Measurements from ENCODE around the gene ZNF716. TPM values are rescaled to one million over a fixed set of nuclear protein-coding genes. Genes with fewer than 3 reads are reported as not detected.

The ZNF716 gene
- total and polyA plus RNA-seq, 2 donors from 2014 or later = not detected

DNA sequence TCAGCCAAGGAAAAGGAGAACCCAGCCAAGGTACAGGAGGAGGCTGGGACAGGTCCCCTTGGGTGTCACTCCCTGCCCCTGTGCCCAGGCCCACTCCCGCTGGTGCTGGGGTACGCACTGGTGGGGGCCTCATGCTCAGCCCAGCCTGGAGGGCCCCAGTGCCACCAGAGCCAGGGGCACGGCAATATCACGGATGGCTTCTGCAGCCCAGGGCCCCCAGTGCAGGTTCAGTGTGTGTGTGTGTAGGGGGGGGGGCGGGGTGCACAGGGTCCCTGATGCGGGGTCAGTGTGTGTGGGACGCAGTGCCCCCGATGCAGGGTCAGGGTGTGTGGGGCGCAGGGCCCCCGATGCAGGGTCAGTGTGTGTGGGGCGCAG lies 23.4 kb upstream of the ZNF716 start:
- Histone ChIP-seq H3K4me3 (ENCODE audit: low read length in 3 of 3) (no peak overlapping the region), H3K27ac (ENCODE audit: low read depth in 2 of 2, low read length in 2 of 2) (no peak overlapping the region), H3K9ac (ENCODE audit: low read length in 3 of 3) (no peak overlapping the region), H3K9me3 (ENCODE audit: control insufficient read depth in 2 of 3, insufficient read depth in 1 of 3, low read length in 3 of 3) (no peaks in the 10 kb centered on the region), H3K36me3 (ENCODE audit: control insufficient read depth in 2 of 3, insufficient read depth in 3 of 3, low read length in 3 of 3) (no peaks in the 10 kb centered on the region), H3K27me3 (ENCODE audit: control insufficient read depth, insufficient read depth, low read length) (no peaks in the 10 kb centered on the region), H3K4me1 (ENCODE audit: control insufficient read depth in 2 of 3, insufficient read depth in 2 of 3, low read depth in 1 of 3, low read length in 3 of 3) (no peaks in the 10 kb centered on the region)
- intact Hi-C loops (cut with DNase I) = no loop called here
- FAIRE-seq (no peak), DNase-seq (no peak)
- TF ChIP-seq, protein P1, sequence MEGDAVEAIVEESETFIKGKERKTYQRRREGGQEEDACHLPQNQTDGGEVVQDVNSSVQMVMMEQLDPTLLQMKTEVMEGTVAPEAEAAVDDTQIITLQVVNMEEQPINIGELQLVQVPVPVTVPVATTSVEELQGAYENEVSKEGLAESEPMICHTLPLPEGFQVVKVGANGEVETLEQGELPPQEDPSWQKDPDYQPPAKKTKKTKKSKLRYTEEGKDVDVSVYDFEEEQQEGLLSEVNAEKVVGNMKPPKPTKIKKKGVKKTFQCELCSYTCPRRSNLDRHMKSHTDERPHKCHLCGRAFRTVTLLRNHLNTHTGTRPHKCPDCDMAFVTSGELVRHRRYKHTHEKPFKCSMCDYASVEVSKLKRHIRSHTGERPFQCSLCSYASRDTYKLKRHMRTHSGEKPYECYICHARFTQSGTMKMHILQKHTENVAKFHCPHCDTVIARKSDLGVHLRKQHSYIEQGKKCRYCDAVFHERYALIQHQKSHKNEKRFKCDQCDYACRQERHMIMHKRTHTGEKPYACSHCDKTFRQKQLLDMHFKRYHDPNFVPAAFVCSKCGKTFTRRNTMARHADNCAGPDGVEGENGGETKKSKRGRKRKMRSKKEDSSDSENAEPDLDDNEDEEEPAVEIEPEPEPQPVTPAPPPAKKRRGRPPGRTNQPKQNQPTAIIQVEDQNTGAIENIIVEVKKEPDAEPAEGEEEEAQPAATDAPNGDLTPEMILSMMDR (IDR thresholded peaks at IDR 0.05; ENCODE audit: borderline replicate concordance, extremely low read depth, insufficient read depth) = no peak

DNA sequence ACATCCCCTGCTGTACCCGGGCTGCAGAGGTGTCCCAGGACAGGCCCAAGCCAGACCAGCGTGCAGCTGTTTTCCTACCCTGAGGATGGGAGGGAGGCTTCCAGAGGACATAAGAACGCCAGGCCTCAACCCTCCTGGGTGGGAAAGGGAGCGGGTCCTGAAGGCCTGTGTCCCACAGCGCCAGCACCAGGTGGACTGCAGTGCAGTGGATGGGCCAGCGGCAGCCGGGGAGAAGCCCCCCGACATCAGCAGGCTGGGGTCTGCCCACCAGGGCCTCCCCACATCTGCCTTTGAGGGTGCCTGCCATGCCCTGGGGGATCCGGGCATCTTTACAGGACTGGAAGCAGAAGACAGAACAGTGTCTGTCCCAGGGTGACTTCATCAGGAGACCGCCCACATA lies 22.8 kb upstream of the ZNF716 start:
- TF ChIP-seq, protein P1 (IDR thresholded peaks at IDR 0.05; ENCODE audit: borderline replicate concordance, extremely low read depth, insufficient read depth) = no peak

DNA sequence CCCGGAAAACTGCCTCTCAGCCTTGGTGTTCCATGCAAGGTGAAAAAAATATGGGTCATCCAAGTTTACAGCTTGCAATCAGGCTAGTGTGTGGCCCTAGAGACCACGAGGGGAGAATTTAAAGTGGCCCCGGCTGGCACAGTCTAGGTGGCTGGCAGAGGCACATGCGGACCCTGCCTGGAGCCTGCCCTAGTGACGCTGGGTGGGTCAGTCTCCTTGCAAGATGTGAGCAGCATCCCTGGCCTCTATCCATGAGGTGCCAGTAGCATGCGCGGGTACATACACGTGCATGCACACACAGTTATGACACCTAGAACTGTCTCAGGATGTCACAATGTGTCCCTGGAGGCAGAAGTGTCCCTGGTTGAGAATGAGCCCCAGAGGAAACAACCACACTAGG lies 22.4 kb upstream of the ZNF716 start:
- H3K27ac ChIP-seq (ENCODE audit: low read depth in 2 of 2, low read length in 2 of 2) = no peak overlapping the region
- H3K27me3 ChIP-seq (ENCODE audit: control insufficient read depth, insufficient read depth, low read length) = no peaks in the 10 kb centered on the region
- H3K36me3 ChIP-seq (ENCODE audit: control insufficient read depth in 2 of 3, insufficient read depth in 3 of 3, low read length in 3 of 3) = no peaks in the 10 kb centered on the region
- no peak overlapping the region for H3K9ac ChIP-seq (ENCODE audit: low read length in 3 of 3)
- H3K4me3 ChIP-seq (ENCODE audit: low read length in 3 of 3) = no peak overlapping the region
- H3K4me1 ChIP-seq (ENCODE audit: control insufficient read depth in 2 of 3, insufficient read depth in 2 of 3, low read depth in 1 of 3, low read length in 3 of 3) = no peaks in the 10 kb centered on the region
- intact Hi-C loops (cut with DNase I) = no loop called here
- H3K9me3 ChIP-seq (ENCODE audit: control insufficient read depth in 2 of 3, insufficient read depth in 1 of 3, low read length in 3 of 3) = no peaks in the 10 kb centered on the region
- FAIRE-seq (no peak), DNase-seq (no peak)
- TF ChIP-seq, protein P1 (IDR thresholded peaks at IDR 0.05; ENCODE audit: borderline replicate concordance, extremely low read depth, insufficient read depth) = no peak

More for the DNA sequence above, 22.8 kb upstream of the ZNF716 start:
- intact Hi-C loops (cut with DNase I) = no loop called here
- Histone ChIP-seq H3K36me3 (ENCODE audit: control insufficient read depth in 2 of 3, insufficient read depth in 3 of 3, low read length in 3 of 3) (no peaks in the 10 kb centered on the region), H3K9me3 (ENCODE audit: control insufficient read depth in 2 of 3, insufficient read depth in 1 of 3, low read length in 3 of 3) (no peaks in the 10 kb centered on the region), H3K9ac (ENCODE audit: low read length in 3 of 3) (no peak overlapping the region), H3K4me3 (ENCODE audit: low read length in 3 of 3) (no peak overlapping the region), H3K27me3 (ENCODE audit: control insufficient read depth, insufficient read depth, low read length) (no peaks in the 10 kb centered on the region), H3K27ac (ENCODE audit: low read depth in 2 of 2, low read length in 2 of 2) (no peak overlapping the region), H3K4me1 (ENCODE audit: control insufficient read depth in 2 of 3, insufficient read depth in 2 of 3, low read depth in 1 of 3, low read length in 3 of 3) (no peaks in the 10 kb centered on the region)
- FAIRE-seq (no peak), DNase-seq (no peak)

DNA sequence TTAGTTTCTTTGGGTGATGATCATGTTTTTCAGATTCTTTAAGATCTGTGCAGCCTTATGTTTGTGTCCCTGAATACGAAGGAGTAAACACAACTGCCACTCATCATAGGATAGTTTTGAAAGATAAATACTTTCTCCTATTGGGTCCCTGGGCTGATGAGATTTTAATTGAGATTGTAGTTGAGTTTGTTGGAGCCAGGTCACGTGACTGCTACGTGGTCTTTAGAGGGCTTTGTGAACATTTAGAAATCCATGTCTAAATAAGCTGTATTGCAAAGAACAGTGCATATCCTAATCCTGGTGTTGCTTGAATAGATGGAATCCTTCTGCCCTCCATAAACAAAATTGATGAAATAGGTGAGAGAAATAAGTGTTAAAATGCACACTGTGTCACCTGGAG lies 17.4 kb upstream of the ZNF716 start:
- FAIRE-seq (no peak), DNase-seq (no peak)
- Histone ChIP-seq H3K4me3 (ENCODE audit: low read length in 3 of 3) (no peak overlapping the region), H3K4me1 (ENCODE audit: control insufficient read depth in 2 of 3, insufficient read depth in 2 of 3, low read depth in 1 of 3, low read length in 3 of 3) (no peaks in the 10 kb centered on the region), H3K36me3 (ENCODE audit: control insufficient read depth in 2 of 3, insufficient read depth in 3 of 3, low read length in 3 of 3) (no peaks in the 10 kb centered on the region), H3K27me3 (ENCODE audit: control insufficient read depth, insufficient read depth, low read length) (no peaks in the 10 kb centered on the region), H3K27ac (ENCODE audit: low read depth in 2 of 2, low read length in 2 of 2) (no peak overlapping the region), H3K9me3 (ENCODE audit: control insufficient read depth in 2 of 3, insufficient read depth in 1 of 3, low read length in 3 of 3) (no peaks in the 10 kb centered on the region), H3K9ac (ENCODE audit: low read length in 3 of 3) (no peak overlapping the region)
- TF ChIP-seq, protein P1 (IDR thresholded peaks at IDR 0.05; ENCODE audit: borderline replicate concordance, extremely low read depth, insufficient read depth) = no peak
- intact Hi-C loops (cut with DNase I) = no loop called here
